Right ventricle myocardium superior (tissue), 1 donor: Measurements from ENCODE around the gene PDZK1IP1. TPM values are rescaled to one million over a fixed set of nuclear protein-coding genes. Genes with fewer than 3 reads are reported as not detected.

Experiments
- ATAC-seq: fragments of 200-7000 bp; cut with Tn5 transposase; one replicate; pipeline ENCODE4 v1.9.1; 2020; ENCODE audit warnings: mild to moderate bottlenecking; ENCODE audit not compliant: poor library complexity
- DNase-seq: peaks from one replicate; pipeline ENCODE4 v3.0.0-alpha.2; 2020
- intact Hi-C: fragments of 100-400 bp; cut with DNase I; formaldehyde crosslinking; loops from one replicate; pipeline ENCODE4 v1.11.2; 2022
- long read RNA-seq: library from polyadenylated mRNA; unstranded; transcript quantifications from one replicate; pipeline ENCODE4 v2.0.0, GENCODE V29; 2021
- total RNA-seq: library from RNA; stranded (reverse); fragmentation: NEBNext Ultra II Directional; extraction: Animal tissue kit (Norgen Biotek cat#: 25700); gene quantifications from one replicate; pipeline ENCODE4 v1.2.1, GENCODE V29; 2021
- donor health status: DM: no; HTN: yes; CAD: no; lungs with severe emphysema.

The PDZK1IP1 gene, protein sequence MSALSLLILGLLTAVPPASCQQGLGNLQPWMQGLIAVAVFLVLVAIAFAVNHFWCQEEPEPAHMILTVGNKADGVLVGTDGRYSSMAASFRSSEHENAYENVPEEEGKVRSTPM
- not detected for total RNA-seq
- long read RNA-seq = 0 reads

DNA sequence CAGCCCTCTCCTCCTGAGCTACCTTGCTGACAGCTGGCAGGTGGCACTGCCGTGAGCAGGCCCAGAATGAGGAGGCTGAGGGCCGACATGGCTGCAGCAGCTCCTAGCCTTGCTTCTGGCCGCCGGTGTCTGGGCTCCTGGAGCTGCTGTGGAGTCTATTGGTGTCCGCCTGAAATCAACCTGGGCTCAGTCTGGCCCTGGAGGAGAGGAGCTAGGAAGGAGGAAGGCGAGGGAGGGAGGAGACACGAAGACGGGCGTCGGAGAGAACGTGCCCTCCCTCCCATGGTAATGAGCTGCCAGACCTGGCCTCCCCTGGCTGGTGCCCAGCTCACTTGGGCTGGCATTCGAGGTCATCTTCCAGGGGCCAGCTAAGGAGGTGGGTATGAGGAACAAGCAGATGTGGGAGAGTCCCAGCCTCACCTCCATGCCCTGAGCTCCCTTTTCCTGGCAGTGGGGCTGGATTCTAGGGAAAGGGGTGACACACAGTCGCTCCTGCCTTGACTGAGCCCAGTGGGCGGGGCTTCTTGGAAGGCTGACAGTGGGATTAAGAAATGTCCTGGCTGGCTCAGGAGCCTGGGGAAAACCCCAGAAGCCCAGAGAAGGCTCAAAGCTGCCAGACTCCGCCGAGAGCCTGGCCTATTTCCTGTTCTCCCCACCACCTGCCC lies at the start of gene PDZK1IP1:
Gene PDZK1IP1 (minus strand): TSS at position 193 of the 665 bp plus-strand sequence. CDS start 104 bp downstream, at position 89.
- intact Hi-C loops = loop anchor here (5.0 to 10.0 kb wide), 2 partner anchors 67 to 245 kb away; partner anchors contain the start of gene FOXD2
- ATAC-seq (peak; percentile 88), DNase-seq (peak; percentile 89)

DNA sequence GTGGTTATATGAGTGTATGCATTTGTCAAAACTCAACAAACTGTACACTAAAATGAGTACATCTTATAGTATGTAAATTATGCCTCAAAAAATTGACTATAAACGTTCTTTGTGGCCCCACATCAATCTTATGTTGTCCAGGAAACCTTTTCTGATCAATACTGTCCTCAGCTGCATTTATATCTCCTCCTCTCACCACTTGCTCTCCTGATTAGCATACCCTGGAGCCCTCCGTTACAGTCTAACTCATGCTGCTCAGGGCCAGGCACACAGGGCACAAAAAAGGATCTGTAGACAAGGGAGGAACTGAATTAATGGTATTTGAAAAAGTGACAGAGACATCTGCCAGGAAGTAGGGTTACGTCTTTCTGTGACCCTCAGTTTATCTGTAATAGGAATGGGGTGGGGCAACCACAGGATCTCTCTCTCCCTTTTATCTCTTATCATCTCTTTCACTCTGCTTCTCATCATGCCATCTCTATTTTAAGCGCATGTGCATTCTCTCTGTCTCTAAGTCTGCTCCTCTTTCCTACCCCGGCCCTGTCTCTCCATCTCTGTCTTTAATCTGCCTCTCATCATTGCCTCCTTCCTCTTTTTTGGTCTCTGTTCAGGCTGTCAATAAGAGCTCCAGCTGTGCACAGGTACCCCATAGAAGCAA lies 49.2 kb upstream of the PDZK1IP1 start:
- DNase-seq = no peak
- no peak for ATAC-seq
- intact Hi-C loops = no loop called here

DNA sequence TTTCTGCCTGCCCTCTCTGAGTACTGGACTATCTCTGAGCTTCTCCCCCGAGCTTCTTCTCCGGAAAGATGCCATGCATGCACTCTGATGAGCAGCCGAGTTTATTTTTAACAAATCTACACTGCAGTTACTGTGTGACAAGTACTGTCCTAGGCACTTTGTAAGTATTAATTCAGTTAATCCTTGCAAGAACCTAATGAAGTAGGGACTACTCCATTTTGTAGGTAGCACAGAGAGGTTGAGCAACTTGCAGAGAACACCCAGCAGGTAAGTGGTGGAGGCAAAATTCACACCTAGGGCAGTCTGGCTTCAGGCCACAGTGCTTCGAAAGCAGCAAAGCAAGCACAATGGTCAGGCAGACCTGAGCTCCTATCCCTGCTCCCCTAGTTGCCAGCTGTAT lies 46.0 kb upstream of the PDZK1IP1 start:
- DNase-seq (no peak), ATAC-seq (no peak)
- intact Hi-C loops = no loop called here

DNA sequence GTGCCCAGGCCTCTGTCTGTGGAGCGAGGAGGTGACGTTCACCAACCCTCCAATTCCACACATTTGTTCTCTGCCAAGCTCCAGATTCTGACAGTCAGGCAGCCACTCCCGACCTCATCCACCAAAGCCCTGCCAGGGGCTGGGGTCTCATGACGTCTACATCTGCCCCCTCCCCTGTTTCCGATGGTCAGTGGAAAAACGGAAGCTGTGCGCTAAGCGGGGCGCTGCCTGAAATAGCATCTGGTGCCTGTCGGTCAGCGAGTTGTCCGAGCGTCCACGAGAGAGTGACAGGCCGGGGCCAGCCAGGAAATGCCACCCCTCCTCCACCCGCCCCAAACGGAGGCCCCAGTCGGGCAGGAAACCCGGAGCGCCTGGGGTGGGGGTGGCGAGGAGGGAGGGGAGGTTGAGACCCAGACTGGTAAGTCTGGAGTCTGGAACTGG lies 45.4 kb upstream of the PDZK1IP1 start:
- DNase-seq = peak; percentile 53
- ATAC-seq = peak; percentile 19
- intact Hi-C loops = no loop called here

DNA sequence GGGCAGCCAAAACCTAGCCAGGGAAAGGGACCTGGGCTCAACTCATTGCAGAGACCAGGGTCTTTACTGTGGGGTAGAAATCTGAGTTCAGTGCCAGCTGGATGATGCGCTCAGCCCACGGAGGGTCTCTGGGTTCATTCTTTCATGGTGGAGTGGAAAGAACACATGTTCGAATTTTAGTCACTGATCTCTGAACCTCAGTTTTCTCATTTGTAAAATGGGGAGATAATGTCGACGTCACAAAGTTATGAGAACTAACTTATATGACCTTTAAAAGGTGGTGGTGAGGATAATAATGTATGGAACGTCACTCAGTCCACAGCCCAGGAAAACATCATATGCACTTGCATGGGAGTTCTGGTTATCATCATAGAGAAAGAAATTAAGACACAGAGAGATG lies 43.4 kb upstream of the PDZK1IP1 start:
- DNase-seq = no peak
- no peak for ATAC-seq
- intact Hi-C loops = no loop called here

DNA sequence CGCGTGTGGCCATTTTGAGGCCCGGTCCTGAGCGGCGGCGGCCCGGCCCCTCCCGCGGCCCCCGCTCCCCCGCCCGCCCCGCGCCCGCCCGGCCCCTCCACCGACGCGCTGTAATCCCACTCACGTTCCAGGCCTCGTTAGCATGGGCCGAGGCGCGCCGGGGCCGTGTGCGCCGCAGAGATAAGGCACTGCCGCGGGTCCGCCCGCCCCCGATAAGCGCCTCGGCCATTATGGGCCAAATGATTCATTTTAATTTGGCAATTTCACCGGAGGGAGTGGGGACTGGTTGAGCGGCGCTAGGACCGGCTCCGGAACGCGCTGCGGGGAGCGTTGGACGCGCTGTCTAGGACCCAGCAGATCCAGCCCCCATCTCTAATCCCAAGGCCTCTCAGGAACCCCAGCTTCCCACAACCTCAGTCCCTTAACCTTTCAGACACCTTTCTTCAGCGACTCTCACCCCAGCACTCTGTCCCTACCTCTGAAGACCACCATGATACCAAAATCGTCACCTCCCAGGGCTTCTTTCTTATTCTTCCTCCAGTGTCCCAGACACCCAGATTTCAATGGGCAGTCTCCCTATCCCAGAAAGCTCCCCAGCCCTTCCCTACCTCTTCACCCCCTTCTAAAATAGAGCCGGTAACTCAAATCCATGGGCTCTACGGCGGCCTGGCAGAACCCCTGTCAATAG lies 42.5 kb upstream of the PDZK1IP1 start, which contains the start of gene TAL1:
Gene TAL1 (minus strand): TSS at position 39 of the 688 bp plus-strand sequence. CDS start 6,337 bp downstream, outside the sequence.
- intact Hi-C loops = no loop called here
- DNase-seq = no peak
- ATAC-seq = no peak

DNA sequence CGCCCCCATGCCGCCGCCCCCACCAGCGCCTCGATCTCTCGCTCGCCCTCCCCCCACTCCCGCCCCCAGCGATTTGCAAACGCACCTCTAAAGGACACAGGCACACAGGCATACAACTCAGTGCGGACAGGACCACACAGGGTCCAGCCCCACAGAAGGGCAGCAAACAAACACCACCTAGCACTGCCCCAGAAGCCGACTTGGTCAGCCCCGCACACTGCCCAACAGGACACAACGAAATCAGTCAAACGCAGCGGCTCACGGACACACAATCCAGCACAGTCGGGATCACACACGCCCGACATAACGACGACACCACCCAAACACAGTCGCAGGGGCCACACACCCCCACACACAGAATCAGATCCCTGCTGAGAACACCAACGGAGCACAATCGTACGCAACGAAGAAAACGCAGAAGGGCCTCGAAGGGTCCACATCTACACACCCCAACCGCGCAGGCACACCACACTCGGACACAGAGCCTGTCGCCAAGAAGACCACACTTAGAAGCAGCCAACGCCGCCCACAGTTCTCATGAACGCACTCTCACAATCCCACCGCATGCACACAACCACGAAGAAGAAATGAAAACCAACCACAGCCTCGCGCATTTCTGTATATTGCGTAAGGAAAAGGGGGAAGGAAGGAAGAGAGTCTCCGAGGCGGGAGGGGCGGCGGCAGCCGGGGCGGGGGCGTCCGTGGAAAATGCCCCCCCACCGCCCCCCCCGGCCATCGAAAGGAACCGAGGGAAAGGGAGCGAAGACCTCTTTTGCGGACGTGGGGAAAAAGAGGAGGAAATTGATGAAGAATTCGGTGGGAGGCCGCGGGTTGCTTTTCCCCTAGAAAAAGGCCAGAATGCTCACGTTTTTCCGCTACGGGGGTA lies 41.7 kb upstream of the PDZK1IP1 start:
- DNase-seq = peak; percentile 50
- peak; percentile 35 for ATAC-seq
- intact Hi-C loops = no loop called here

DNA sequence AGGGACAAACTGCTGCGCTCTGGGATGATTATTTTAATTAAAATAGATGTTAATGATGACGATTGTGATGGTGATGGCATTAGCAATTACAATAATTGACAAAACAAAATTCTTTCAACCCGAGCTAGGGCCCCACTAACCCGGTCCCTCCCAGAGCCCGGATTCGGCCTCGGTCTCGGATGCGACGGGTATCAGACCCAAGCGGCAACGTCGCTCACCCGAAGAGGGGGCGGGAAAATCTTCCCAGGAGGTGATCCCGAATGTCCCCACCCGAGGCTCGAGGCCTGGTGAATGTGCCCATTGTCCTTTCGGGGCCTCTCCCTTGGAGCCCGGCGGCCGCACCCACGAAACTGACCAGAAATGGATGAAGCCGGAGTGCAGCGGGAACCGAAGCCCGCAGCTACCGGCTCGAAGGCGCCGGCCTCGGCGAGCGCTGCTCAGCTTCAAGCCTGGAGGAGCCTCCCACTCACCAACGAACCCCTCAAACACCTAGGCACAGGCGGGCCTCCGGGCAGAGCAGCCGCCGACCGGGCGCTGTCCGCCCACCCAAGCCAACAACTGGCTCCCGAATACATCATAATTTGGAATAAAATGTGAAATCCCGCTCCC lies 41.0 kb upstream of the PDZK1IP1 start:
- ATAC-seq = peak; percentile 10
- intact Hi-C loops = no loop called here

DNA sequence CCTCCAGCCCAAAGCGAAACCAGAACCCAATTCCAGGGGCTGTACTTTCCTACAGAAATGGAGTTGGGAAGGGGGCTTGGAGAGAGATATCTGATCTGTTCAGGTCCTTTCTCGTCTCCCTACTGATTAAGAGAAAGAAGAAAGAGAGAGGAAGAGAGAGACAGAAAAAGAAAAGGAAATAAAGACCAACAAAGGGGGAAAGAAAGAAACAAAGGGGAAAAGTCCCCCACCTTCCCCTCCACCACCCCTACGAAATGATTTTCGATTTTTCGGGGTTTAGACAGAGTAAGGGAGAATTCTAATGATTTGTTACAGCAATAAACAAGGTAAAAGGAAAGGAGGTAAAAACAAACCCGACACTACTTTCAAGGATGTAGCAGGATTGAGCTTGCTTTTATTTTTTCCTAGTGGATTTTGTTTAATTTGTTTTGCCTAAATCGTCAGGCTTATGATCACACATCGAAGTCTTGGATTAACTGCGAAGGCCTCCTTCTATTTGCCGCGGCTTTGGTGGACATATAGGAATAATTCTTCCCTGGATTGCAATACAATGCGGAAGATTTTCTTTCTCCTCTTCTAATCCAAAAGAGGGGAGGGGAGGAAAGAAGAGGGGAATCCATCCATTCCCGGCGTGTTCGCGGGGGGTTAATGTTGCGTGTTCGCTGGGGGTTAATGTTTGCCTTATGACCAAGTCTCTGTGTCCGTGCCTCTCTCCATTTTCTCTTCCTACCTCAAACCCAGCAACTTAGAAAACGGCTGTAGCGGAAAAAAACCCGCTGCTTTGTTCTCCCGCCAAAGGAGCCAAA lies 40.3 kb upstream of the PDZK1IP1 start:
- DNase-seq (no peak), ATAC-seq (no peak)
- intact Hi-C loops = no loop called here

More for the DNA sequence above, 41.0 kb upstream of the PDZK1IP1 start:
- DNase-seq = no peak

DNA sequence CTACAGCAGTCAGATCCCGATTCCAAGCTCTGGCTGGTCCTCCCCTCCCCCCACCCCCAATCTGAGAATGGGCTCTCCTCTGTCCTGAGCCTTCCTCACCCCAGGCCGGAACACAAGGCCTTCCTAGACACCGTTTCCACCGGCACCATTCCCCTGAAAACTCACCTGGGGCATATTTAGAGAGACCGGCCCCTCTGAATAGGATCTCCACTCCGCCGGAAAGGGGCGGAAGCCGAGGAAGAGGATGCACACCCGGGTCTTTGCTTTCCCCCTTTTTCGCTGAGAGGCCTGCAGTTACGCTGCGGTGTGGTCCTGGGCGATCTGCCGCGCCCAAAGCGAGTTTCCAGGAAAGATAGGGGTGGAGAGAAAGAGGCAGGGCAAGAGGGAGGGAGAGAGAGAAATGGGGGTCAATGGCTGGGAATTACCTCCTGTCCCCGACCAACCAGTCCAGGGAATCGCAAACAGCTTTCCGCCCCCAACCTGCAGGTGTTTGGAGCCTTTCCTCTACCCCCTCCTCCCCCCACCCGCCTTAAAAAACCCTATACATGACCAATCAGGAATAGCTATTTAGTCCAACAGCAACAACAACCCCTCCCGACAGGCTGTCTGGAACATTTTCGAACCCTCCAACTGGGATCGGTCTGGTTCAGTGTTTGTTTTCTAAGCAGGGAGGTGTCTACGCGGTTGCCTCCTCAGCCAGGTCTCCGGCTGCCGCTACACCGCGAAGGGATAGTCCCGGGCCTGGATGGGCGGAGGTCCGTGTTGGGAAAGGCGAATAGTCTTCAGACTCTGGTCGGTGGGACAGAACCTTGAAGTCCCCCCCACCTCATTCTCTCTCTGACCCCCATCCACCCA lies 39.4 kb upstream of the PDZK1IP1 start:
- DNase-seq (no peak), ATAC-seq (no peak)
- intact Hi-C loops = no loop called here

DNA sequence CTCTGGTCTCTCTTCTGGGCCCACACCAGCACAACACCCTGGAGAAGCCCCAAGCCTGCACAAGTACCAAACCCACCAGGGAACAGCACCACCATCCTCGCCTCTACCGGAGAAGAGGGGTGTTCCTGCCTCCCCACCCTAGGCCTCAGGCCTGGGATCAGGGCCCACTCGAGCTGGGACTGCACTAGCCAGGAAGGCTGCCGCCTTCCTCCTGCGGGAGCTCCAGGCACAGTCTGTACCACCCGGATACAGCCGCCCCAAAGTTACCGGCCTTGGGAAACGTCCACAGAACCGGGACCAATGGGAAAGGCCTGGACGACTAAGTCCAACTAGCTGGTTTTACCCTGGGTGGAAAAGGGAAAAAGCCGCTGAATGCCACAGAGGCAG lies 38.8 kb upstream of the PDZK1IP1 start:
- ATAC-seq = peak; percentile 40
- intact Hi-C loops = no loop called here
- peak; percentile 55 for DNase-seq

DNA sequence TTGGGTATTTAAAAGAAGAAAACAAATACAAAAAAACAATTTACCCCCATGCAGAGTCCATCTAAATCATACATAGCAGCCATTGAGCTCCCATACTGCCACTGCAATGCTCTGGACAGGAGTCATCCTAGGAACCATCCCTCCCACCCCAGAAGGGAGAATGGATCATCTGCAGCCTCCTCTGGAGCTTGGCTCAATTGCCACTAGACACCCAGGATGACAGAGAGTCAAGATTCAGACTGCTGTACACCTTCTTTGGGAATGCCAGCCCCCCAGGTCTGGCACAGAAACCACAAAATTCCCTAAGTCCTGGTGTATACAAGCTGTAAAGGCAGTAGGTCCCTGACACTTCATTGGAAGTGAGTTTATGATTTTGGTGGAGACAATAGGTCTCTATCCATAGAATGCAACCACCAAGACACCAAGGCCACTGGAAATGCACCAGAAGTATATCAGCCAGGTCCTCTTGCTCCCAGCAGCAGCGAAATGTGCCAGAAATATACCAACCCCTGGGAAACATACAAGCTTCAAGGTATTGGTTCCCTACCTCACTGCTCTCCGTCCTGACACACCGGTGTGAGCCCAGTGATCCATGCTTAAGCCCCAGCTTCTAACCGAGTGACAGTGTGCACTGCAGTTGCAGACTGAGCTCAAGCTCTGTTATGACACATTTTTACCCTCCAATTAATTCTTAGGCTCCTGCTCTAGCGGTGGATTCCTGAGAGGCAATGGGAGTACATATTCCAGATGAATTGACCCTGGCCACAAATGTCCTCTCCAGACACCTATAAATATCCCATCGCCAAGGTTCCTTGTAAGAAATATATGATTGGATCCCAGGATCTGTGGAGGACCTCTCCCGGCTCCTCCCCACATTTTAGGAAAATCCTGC lies 37.8 kb upstream of the PDZK1IP1 start:
- ATAC-seq (no peak), DNase-seq (no peak)
- intact Hi-C loops = no loop called here

DNA sequence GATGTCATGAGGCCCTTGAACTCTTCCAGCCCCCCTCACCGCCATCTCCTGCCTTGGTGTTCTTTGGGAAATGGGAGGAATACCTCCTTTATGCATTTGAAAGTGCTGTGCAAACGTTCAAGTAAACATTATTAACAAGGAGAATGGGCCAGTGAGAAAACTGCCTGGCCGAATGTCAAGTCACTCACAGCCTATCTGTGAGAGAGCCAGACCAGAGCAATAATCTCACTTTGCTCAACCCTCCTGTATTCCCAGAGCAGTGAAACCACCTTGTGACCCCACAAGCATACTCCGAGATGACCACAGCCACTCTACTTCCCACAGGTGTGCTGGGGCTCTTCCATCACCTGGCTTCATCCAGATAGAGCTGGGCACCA lies 37.0 kb upstream of the PDZK1IP1 start:
- intact Hi-C loops = no loop called here
- DNase-seq (no peak), ATAC-seq (no peak)

DNA sequence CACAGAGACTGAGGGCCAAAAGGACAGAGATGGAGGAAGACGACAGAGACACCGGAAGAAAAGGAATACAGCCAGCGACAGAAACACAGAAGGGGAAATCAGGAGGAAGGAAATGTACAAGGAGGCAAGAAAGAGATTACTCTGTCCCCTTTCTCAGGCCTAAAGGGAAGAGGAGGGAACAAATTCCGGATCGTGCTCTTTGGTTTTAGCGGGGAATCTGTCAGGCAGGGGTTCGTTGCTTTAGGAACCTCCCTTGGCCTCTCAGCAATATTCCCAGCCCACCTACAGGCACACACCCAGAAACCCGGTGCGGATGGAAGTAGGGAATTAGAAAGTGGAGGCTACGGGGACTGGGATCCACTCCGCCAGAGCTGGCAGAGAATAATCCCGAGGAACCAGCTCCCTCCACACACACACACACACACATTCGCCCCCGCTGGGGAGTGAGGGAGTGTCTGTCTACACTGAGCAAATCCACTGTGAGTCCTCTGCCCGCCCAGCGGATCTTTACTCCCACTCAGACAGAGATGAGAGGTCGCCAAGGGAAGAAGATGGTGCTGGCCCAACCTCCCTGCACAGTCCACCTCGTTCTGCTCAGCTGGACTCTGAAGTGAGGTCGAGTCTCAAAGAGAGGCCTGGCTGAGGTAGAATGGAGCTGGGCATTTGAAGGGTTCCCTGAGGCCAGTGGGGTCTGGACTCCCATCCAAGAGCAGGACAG lies 36.4 kb upstream of the PDZK1IP1 start:
- DNase-seq (no peak), ATAC-seq (no peak)
- intact Hi-C loops = no loop called here
